Caco-2 (cell line): ENCODE results near the gene TNRC6A. TPM values are rescaled to one million over a fixed set of nuclear protein-coding genes. Genes with fewer than 3 reads are reported as not detected.
A peak's percentile ranks its signal among the peaks of the same experiment; 100 is the strongest.

Experiments used
- BruUV-seq: library from RNA; stranded (reverse); fragments of 400-500 nt; replicated peaks from 2 replicates; lab custom pipeline; 2021; lab: Mats Ljungman, UMichigan
- CTCF ChIA-PET: fragments of 300-600 bp; sonication (Branson Sonifier 250); formaldehyde crosslinking; loops from one replicate; lab custom pipeline; 2022; ENCODE audit warnings: antibody characterized with exemption; lab: Charles Lee
- POLR2A ChIA-PET: fragments of 300-600 bp; sonication (Branson Sonifier 250); formaldehyde crosslinking; loops from one replicate; lab custom pipeline; 2022; ENCODE audit warnings: antibody characterized with exemption; lab: Charles Lee
- DNase-seq, 2 experiments: peaks; one replicate each; pipeline versions ENCODE4 v3.0.0 to v3.0.0-alpha.2; 2020 to 2022
- H3K27me3 ChIP-seq: replicated peaks from 2 replicates; pipeline ENCODE4 v1.6.0; 2011; ENCODE audit warnings: low read length; ENCODE audit not compliant: control insufficient read depth, insufficient read depth
- H3K36me3 ChIP-seq: 2 replicates; pipeline ENCODE4 v1.5.1; 2011; ENCODE audit warnings: low read length; ENCODE audit not compliant: control insufficient read depth, insufficient read depth
- H3K4me1 ChIP-seq: fragments of 250-450 bp; sonication (Bioruptor Pico); 2 replicates; pipeline ENCODE4 v1.5.1; 2020; ENCODE audit warnings: mild to moderate bottlenecking
- H3K4me3 ChIP-seq: 2 replicates; pipeline ENCODE4 v1.5.1; 2011; ENCODE audit warnings: low read depth, mild to moderate bottlenecking, control low read depth, low read length
- H3K9me3 ChIP-seq: fragments of 250-450 bp; sonication (Bioruptor Pico); 2 replicates; pipeline ENCODE4 v1.5.1; 2020; ENCODE audit warnings: mild to moderate bottlenecking, moderate library complexity
- H3K27ac Mint-ChIP-seq: one replicate; pipeline ENCODE4 v1.8.0; 2022; ENCODE audit warnings: mixed read lengths; ENCODE audit not compliant: unreplicated experiment
- H3K27me3 Mint-ChIP-seq: one replicate; pipeline ENCODE4 v1.8.0; 2022; ENCODE audit warnings: mixed read lengths; ENCODE audit not compliant: insufficient read depth, unreplicated experiment
- H3K36me3 Mint-ChIP-seq: one replicate; pipeline ENCODE4 v1.8.0; 2022; ENCODE audit warnings: mild to moderate bottlenecking, mixed read lengths; ENCODE audit not compliant: insufficient read depth, unreplicated experiment
- H3K4me1 Mint-ChIP-seq: one replicate; pipeline ENCODE4 v1.8.0; 2022; ENCODE audit warnings: low read depth, mixed read lengths; ENCODE audit not compliant: unreplicated experiment
- H3K4me3 Mint-ChIP-seq: one replicate; pipeline ENCODE4 v1.8.0; 2022; ENCODE audit warnings: mild to moderate bottlenecking, moderate library complexity, mixed read lengths; ENCODE audit not compliant: unreplicated experiment
- H3K9me3 Mint-ChIP-seq: one replicate; pipeline ENCODE4 v1.8.0; 2022; ENCODE audit warnings: mixed read lengths; ENCODE audit not compliant: unreplicated experiment
- intact Hi-C: fragments of 100-400 bp; cut with micrococcal nuclease; formaldehyde crosslinking; loops from one replicate; pipeline ENCODE4 v1.10.0; 2022; ENCODE audit not compliant: unreplicated experiment
- total RNA-seq: library from RNA; stranded (reverse); gene quantifications from 2 replicates; pipeline ENCODE4 v1.2.3, GENCODE V29; 2022
- TF ChIP-seq, protein P1 (sequence below), 2 experiments: fragments of 200-600 bp in 1 of 2; IDR thresholded peaks; 1 replicate in 1 of 2; 2 replicates in 1 of 2; pipeline versions ENCODE4 v1.5.1 to v1.8.0; 2011 to 2022; ENCODE audit warnings: antibody characterized with exemption in 1 of 2, control low read depth in 1 of 2, inconsistent platforms in 1 of 2, low read depth in 1 of 2, low read length in 1 of 2, mild to moderate bottlenecking in 1 of 2, moderate library complexity in 1 of 2; ENCODE audit not compliant: insufficient read depth in 1 of 2, severe bottlenecking in 1 of 2, unreplicated experiment in 1 of 2

TNRC6A gene
- total RNA-seq, 1 experiment from 2014 or later = 43.7 TPM

DNA sequence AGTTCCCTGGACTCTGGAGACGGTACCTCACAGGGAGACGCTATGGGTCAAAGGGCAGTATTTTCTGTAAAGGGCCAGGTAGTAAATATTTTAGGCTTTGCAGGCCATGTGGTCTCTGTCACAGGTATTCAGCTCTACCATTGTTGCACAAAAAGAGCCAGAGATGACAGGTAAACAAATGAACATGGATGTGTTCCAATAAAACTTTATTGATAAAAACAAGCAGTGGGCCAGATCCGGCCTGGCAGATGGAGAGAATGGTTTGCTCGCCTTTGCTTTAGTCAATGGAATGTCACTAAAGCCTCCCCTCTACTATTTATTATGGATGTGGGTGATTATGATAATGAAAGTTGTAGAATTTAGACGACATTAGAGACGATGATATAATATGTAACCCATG, 107.4 kb downstream of the TNRC6A start:
- H3K36me3 ChIP-seq = no peaks in the 10 kb centered on the region
- POLR2A ChIA-PET = no interaction called here
- H3K36me3 Mint-ChIP-seq = peaks cover 5% of the 10 kb centered on the region
- H3K27me3 Mint-ChIP-seq = no peaks in the 10 kb centered on the region
- H3K9me3 ChIP-seq = no peaks in the 10 kb centered on the region
- H3K4me3 ChIP-seq = no peak overlapping the region
- H3K4me1 ChIP-seq = peaks cover 29% of the 10 kb centered on the region
- no peaks in the 10 kb centered on the region for H3K27me3 ChIP-seq
- H3K9me3 Mint-ChIP-seq = no peaks in the 10 kb centered on the region
- TF ChIP-seq, protein P1, sequence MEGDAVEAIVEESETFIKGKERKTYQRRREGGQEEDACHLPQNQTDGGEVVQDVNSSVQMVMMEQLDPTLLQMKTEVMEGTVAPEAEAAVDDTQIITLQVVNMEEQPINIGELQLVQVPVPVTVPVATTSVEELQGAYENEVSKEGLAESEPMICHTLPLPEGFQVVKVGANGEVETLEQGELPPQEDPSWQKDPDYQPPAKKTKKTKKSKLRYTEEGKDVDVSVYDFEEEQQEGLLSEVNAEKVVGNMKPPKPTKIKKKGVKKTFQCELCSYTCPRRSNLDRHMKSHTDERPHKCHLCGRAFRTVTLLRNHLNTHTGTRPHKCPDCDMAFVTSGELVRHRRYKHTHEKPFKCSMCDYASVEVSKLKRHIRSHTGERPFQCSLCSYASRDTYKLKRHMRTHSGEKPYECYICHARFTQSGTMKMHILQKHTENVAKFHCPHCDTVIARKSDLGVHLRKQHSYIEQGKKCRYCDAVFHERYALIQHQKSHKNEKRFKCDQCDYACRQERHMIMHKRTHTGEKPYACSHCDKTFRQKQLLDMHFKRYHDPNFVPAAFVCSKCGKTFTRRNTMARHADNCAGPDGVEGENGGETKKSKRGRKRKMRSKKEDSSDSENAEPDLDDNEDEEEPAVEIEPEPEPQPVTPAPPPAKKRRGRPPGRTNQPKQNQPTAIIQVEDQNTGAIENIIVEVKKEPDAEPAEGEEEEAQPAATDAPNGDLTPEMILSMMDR (IDR thresholded peaks at IDR 0.05; ENCODE audit: insufficient read depth in 1 of 2, low read depth in 1 of 2, low read length in 1 of 2, severe bottlenecking in 1 of 2, unreplicated experiment in 1 of 2) = no peak
- peak in 1 of 2 experiments; percentile 11 for DNase-seq
- BruUV-seq = no TSS peak
- peaks cover 19% of the 10 kb centered on the region for H3K4me1 Mint-ChIP-seq
- intact Hi-C loops = no loop called here
- CTCF ChIA-PET = no interaction called here
- no peak overlapping the region for H3K4me3 Mint-ChIP-seq
- H3K27ac Mint-ChIP-seq = no peak overlapping the region

DNA sequence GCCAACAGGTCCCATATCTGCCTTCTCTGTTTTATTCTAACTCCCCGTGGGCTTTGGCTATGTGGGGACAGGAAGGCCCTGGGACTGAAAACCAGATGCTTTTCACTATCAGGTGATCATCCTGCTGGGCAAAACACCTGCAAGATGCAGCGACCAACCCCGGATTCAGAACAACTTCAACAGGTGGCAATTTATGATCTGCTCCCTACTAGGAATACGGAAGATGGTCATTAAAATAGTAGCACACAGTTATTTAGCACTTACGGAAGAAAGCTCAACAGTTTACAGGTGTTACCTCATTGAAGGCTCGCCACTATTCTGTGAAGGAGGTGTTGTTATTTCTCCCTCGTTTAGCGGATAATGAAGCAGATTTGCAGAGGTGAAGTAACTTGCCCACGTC, 108.5 kb downstream of the TNRC6A start:
- Mint-ChIP-seq H3K4me1 (peaks cover 19% of the 10 kb centered on the region), H3K36me3 (peaks cover 5% of the 10 kb centered on the region), H3K9me3 (no peaks in the 10 kb centered on the region), H3K4me3 (no peak overlapping the region), H3K27me3 (no peaks in the 10 kb centered on the region), H3K27ac (no peak overlapping the region)
- BruUV-seq = no TSS peak
- Histone ChIP-seq H3K36me3 (no peaks in the 10 kb centered on the region), H3K4me1 (peaks cover 29% of the 10 kb centered on the region), H3K9me3 (no peaks in the 10 kb centered on the region), H3K27me3 (no peaks in the 10 kb centered on the region), H3K4me3 (no peak overlapping the region)
- no peak for DNase-seq
- ChIA-PET POLR2A (no interaction called here), CTCF (no interaction called here)
- TF ChIP-seq, protein P1 (IDR thresholded peaks at IDR 0.05; ENCODE audit: insufficient read depth in 1 of 2, low read depth in 1 of 2, low read length in 1 of 2, severe bottlenecking in 1 of 2, unreplicated experiment in 1 of 2) = no peak
- intact Hi-C loops = no loop called here

DNA sequence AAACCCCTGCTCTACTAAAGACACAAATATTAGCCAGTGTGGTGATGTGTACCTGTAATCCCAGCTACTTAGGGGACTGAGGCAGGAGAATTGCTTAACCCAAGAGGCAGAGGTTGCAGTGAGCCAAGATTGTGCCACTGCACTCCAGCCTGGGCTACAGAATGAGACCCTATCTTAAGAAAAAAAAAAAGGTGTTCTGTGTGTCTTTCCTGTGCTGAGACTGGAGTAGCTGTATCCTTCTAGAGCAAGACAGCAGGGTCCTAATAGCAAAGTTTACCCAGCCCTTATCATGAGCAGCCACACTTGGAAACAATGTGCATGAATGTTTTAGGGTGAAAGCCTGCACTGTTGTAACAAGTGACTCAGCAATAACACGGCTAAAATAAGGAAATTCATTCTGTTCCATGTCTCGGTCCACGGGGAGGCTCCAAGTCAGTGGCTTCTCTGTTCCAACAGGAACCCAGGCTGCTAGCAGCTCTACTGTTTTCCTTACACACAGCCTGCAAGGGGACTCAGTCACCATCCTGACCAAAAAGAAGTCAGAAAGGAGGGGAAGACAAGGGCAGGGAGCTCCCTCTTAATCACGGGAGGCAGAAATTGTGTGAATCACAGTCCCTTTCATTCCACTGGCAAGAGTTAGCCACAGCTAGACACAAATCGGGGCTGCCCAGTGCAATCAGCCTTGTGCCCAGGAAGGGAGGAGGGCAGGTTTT, 109.3 kb downstream of the TNRC6A start:
- Mint-ChIP-seq H3K27me3 (no peaks in the 10 kb centered on the region), H3K4me1 (peaks cover 20% of the 10 kb centered on the region), H3K4me3 (peak overlapping the region; percentile 12), H3K27ac (peak overlapping the region; percentile 85), H3K9me3 (no peaks in the 10 kb centered on the region), H3K36me3 (peaks cover 6% of the 10 kb centered on the region)
- no peaks in the 10 kb centered on the region for H3K27me3 ChIP-seq
- no TSS peak for BruUV-seq
- CTCF ChIA-PET = no interaction called here
- POLR2A ChIA-PET = interaction anchor here (0.5 kb wide), 1 partner anchor 387 kb away, joined by 4 read pairs; no protein-coding TSS in a partner anchor
- peaks cover 29% of the 10 kb centered on the region for H3K4me1 ChIP-seq
- no peaks in the 10 kb centered on the region for H3K9me3 ChIP-seq
- DNase-seq = peak in 1 of 2 experiments; percentile 17
- no peak overlapping the region for H3K4me3 ChIP-seq
- TF ChIP-seq, protein P1 (IDR thresholded peaks at IDR 0.05; ENCODE audit: insufficient read depth in 1 of 2, low read depth in 1 of 2, low read length in 1 of 2, severe bottlenecking in 1 of 2, unreplicated experiment in 1 of 2) = no peak
- intact Hi-C loops = no loop called here
- H3K36me3 ChIP-seq = no peaks in the 10 kb centered on the region
